Fibroblast of villous mesenchyme (primary cell): ENCODE results near the gene REV1. TPM values are rescaled to one million over a fixed set of nuclear protein-coding genes. Genes with fewer than 3 reads are reported as not detected.
"Not testable (repeated sequence)": the region's sequence is repeated elsewhere in the genome, so short reads cannot be mapped to it uniquely, and the experiment has no call there.

Experiments used
- DNase-seq: peaks from one replicate; pipeline ENCODE4 v3.0.0-alpha.2; 2010; ENCODE audit warnings: low read depth
- H3K4me3 ChIP-seq: 2 replicates; pipeline ENCODE4 v1.5.1; 2011; ENCODE audit warnings: low read depth, mild to moderate bottlenecking, low read length
- total RNA-seq: library from RNA; depleted of rRNA; stranded (reverse); fragments of >200 nt; gene quantifications from 2 replicates; pipeline ENCODE4 v1.2.3, GENCODE V29; 2012
- TF ChIP-seq, protein P1 (sequence below): IDR thresholded peaks from 2 replicates; pipeline ENCODE4 v1.5.1; 2012; ENCODE audit warnings: low read depth, mild to moderate bottlenecking, low read length; ENCODE audit not compliant: insufficient read depth

The REV1 gene
- total RNA-seq, 1 donor = 44.0 TPM

DNA sequence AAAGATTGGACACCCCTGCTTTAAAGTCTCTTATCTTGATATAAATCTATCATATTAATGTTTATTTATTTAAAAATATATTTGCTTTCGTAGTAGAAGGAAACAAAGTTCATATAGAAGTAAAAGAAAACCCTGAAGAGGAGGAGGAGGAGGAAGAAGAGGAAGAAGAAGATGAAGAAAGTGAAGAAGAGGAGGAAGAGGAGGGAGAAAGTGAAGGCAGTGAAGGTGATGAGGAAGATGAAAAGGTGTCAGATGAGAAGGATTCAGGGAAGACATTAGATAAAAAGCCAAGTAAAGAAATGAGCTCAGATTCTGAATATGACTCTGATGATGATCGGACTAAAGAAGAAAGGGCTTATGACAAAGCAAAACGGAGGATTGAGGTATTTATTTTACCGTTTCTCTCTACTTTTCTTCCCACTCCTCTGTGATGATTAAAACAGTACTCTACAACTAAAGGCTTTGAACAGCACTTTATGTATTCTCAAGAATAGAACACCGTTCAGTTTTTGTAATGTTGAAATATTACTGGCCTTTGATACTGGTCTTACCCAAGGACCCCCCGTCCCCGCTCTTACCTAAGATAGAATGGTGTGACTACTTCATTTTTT, 113.5 kb downstream of the REV1 start:
- TF ChIP-seq, protein P1, sequence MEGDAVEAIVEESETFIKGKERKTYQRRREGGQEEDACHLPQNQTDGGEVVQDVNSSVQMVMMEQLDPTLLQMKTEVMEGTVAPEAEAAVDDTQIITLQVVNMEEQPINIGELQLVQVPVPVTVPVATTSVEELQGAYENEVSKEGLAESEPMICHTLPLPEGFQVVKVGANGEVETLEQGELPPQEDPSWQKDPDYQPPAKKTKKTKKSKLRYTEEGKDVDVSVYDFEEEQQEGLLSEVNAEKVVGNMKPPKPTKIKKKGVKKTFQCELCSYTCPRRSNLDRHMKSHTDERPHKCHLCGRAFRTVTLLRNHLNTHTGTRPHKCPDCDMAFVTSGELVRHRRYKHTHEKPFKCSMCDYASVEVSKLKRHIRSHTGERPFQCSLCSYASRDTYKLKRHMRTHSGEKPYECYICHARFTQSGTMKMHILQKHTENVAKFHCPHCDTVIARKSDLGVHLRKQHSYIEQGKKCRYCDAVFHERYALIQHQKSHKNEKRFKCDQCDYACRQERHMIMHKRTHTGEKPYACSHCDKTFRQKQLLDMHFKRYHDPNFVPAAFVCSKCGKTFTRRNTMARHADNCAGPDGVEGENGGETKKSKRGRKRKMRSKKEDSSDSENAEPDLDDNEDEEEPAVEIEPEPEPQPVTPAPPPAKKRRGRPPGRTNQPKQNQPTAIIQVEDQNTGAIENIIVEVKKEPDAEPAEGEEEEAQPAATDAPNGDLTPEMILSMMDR = no peak
- no peak for DNase-seq
- no peak overlapping the region for H3K4me3 ChIP-seq

DNA sequence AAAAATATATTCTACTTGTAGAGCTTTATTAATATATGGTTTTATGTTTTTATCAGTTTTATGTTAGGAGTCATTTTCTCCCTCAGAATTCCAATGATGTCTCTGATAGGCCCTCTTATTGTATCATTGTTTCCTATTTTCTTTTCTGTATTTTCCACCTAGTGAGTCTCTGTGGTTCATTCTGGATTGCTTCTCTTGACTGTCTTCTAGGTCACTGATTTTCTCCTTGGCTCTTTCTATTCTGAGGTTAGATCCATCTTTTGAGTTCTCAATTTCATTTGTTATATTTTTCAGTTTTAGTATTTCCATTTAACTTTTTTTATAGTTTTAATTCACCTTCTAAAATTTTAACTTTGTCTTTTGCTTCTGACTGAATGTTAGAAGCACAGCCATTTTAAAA, 115.1 kb downstream of the REV1 start:
- TF ChIP-seq, protein P1 = no peak
- no peak overlapping the region for H3K4me3 ChIP-seq
- no peak for DNase-seq

DNA sequence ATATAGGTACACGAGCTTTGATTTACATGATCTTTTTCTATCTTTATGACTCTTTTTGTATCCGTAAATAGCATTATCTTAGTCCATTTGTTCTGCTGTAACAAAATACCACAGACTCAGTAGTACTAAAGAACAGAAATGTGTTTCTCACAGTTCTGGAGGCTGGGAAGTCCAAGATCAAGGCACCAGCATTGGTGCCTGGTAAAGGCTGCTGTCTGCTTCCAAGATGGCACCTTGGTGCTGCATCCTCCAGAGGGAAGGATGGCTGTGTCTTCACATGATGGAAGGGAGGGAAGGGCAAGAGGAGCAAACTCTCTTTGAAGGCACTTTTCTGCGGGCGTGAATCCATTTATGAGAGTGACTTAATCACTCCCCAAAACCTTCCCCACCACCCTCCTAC, 116.7 kb downstream of the REV1 start:
- no peak overlapping the region for H3K4me3 ChIP-seq
- TF ChIP-seq, protein P1 = no peak
- DNase-seq = no peak

DNA sequence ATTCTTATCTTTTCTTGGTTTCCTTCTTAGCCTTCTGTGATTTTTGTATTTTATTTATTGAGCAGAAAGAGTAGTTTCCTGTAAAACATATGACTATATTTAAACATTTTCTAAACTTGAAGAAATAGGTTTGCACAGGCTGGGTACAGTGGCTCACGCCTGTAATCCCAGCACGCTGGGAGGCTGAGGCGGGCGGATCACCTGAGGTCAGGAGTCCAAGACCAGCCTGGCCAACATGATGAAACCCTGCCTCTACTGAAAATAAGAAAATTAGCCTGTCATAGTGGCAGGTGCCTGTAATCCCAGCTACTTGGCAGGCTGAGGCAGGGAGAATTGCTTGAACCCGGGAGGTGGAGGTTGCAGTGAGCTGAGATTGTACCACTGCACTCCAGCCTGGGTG, 121.0 kb downstream of the REV1 start:
- not testable (repeated sequence) for H3K4me3 ChIP-seq, DNase-seq

DNA sequence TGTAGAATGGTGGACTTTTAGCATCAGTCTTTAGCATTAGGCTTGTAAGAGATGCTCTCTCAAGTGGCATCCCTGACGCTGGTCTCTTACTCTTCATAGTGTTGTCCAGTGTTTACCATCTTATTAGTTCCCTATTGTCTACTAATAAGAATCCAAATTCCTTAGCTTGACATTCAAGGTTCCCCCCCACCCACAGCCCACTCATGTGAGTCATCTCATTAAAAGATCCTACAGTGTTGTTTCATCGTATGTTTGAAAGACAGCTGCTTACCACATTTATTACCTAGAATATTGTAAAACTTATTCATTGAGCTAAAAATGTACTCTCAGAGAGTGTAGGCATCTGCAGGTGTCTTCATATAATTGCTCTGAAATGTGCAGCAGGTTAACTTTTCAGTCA, 124.2 kb downstream of the REV1 start:
- DNase-seq = no peak
- H3K4me3 ChIP-seq = no peak overlapping the region
- TF ChIP-seq, protein P1 = no peak

DNA sequence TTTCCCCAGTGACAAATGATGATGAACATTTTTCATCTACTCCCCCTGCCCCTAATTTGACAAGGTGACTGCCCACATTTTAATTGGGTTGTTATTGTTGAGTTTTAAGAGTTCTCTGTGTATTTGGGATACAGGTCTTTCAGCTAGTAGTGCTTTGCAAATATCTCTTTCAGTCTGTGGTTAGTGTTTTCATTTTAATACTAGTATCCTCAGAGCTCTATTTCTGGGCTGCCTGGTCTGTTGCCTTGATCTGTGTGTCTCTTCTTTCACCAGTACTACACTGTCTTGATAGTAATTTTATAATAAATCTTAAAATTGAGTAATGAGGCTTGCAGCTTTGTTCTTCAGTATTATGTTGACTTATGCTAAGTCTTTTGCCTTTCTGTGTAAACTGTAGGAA, 133.0 kb downstream of the REV1 start:
- TF ChIP-seq, protein P1 = no peak
- H3K4me3 ChIP-seq = no peak overlapping the region
- no peak for DNase-seq

DNA sequence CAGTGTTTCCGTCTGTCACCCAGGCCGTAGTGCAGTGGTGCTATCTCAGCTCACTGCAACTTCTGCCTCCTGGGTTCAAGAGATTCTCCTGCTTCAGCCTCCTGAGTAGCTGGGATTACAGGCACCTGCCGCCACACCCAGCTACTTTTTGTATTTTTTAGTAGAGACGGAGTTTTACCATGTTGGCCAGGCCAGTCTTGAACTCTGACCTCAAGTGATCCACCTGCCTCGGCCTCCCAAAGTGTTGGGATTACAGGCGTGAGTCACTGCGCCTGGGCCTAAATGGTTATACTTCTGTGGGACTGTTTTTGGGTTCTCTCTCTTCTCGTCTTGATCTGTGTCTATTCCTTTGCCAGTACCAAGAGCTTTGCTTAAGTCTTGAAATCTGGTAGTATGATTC, 135.0 kb downstream of the REV1 start:
- H3K4me3 ChIP-seq, DNase-seq: not testable (repeated sequence)

DNA sequence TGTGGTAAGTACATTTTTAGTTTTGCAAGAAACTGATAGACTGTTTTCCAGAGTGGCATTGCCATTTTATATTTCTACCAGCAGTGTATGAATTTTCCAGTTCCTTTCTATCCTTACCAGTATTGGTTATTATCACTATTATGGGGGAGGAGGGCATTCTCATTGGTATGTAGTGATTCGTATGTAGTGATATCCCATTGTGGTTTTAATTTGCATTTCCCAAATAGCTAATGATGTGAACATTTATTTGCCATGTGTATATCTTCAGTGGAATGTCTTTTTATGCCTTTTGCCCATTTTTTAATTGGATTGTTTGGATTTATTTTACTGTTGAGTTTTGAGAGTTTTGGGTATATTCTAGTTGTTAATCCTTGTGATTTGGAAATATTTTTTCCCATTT, 135.7 kb downstream of the REV1 start:
- no peak overlapping the region for H3K4me3 ChIP-seq
- no peak for DNase-seq
- TF ChIP-seq, protein P1 = no peak
